ENCODE results near the gene MYL6.

- no peak for TF ChIP-seq CREB1 (IDR thresholded peaks at IDR 0.05; ENCODE audit: low read depth)
- no peak for TF ChIP-seq EP300 (IDR thresholded peaks at IDR 0.05; ENCODE audit: borderline replicate concordance)
- no peak for TF ChIP-seq TCF12 (IDR thresholded peaks at IDR 0.05; ENCODE audit: low read depth)
- no peak for TF ChIP-seq TAF1 (IDR thresholded peaks at IDR 0.05; ENCODE audit: low read depth)
- no peak for TF ChIP-seq YY1 (IDR thresholded peaks at IDR 0.05; ENCODE audit: low read depth)
- TF ChIP-seq EGR1 (IDR thresholded peaks at IDR 0.05), result no peak
- no peak for TF ChIP-seq REST (IDR thresholded peaks at IDR 0.05; ENCODE audit: low read depth)
- TF ChIP-seq MAX (IDR thresholded peaks at IDR 0.05), result no peak
- TF ChIP-seq RAD21 (IDR thresholded peaks at IDR 0.05; ENCODE audit: low read depth), result no peak
- no peak for TF ChIP-seq CEBPB (IDR thresholded peaks at IDR 0.05)
- no peak for TF ChIP-seq NFIC (IDR thresholded peaks at IDR 0.05)
- TF ChIP-seq TEAD4 (IDR thresholded peaks at IDR 0.05), result no peak
- no peak for TF ChIP-seq FOXM1 (IDR thresholded peaks at IDR 0.05; ENCODE audit: borderline replicate concordance, low read depth)
- TF ChIP-seq ZBTB7A (IDR thresholded peaks at IDR 0.05; ENCODE audit: low read depth), result no peak
These were observed 12.9 kb upstream of the MYL6 start for GRCh38 chr12:56145217-56145616.

All from Ishikawa (cell line).